HG02623 (cell line): ENCODE data around the gene SMIM8.
A peak's percentile ranks its signal among the peaks of the same experiment; 100 is the strongest.

ENCODE experiments used
- ATAC-seq: cut with Tn5 transposase; IDR thresholded peaks from one replicate; pipeline ENCODE4 v1.9.1; 2021; ENCODE audit warnings: moderate library complexity; ENCODE audit not compliant: unreplicated experiment

Gene SMIM8

DNA sequence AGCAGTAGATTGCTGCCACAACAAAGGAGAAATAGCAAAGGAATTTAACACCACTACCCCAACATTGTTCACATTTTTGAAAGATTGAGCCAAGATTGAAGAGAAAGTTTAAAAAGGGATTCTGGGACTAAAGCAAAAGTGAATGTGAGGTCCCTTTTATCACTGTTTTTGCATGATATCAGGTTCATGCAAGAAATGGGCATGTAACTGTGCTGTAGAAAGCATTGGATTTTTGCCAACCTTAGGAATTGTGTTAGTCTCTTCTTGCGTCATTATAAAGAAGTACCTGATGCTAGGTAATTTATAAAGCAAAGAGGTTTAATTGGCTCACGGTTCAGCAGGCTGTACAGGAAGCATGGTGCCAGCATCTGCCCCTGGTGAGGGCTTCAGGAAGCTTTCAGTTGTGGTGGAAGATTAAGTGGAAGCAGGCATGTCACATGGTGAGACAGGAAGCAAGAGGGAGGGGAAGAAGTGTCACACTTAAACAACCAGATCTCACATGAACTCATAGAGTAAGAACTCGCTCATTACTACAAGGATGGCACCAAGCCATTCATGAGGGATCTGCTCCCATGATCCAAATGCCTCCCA is 11.3 kb downstream of the SMIM8 start:
- ATAC-seq: no peak

DNA sequence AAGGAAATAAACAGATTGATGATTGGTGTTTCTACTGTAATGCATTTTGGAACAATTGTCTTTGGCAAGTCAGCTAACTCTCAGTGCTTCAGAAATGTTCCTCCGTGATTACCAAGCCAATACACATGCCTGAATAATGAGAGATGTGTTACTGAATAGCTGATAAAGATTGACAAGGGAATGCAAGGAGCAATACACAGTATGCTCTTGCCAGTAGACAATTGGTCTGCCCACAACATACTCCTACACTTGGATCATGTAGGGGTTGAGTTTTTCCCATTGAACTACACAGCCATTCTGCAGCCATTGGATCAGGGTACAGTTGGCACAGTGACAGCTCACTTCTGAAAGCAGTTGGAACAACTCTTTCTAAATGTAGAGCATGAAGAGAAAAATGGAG is 12.3 kb downstream of the SMIM8 start:
- no peak for ATAC-seq

- no peak for ATAC-seq
These were observed 14.0 kb downstream of the SMIM8 start for GRCh38 chr6:87336367-87336766.

- no peak for ATAC-seq
These were observed 17.8 kb downstream of the SMIM8 start for GRCh38 chr6:87340230-87340629.

GRCh38 chr6:87341158-87341557 is 18.8 kb downstream of the SMIM8 start:
- ATAC-seq: no peak

- peak; percentile 88 for ATAC-seq
These were observed 19.5 kb downstream of the SMIM8 start for GRCh38 chr6:87341899-87342298.

DNA sequence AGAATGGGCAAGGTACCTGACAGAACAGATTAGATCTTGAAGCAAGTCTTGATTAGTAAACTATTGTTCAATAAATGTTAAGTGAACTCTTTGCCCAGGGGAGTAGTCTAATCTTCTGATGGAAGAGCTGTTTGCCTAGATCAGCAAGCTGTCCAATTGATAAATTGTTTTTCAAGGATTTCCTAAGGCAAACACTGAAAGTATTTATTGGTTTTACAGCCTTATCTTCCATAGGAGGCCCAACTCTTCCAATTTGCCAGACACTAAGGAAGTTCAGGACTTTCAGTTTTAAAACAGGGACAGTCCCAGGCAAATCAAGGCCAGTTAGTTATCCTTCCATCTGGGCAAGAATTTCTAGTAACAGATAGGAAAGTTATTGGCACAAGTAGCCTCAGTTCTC is 20.4 kb downstream of the SMIM8 start:
- ATAC-seq: no peak

DNA sequence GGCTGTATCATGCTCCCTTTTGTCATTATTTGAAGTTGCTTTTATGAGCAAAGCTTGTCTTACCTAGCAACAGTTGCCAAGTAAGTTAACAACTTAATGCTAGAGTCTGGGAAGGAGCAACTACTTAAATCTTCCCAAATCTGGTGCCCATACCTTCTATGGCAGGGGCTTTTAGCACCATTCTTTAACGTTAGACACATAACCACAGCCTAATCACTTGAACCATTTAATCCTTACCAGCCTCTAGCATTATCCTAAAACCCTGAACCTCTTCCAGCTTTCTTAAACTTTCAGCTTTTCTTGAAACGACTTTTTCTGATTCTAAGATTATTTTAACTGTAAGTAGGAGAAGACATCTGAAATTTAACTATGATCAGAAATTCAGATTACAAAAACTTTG is 22.3 kb downstream of the SMIM8 start, which contains the start of gene C6orf163:
Gene C6orf163, plus strand, starts transcription at position 83 of the 400 bp plus-strand sequence. Its CDS starts 287 bp downstream, at position 370.
- ATAC-seq: no peak

DNA sequence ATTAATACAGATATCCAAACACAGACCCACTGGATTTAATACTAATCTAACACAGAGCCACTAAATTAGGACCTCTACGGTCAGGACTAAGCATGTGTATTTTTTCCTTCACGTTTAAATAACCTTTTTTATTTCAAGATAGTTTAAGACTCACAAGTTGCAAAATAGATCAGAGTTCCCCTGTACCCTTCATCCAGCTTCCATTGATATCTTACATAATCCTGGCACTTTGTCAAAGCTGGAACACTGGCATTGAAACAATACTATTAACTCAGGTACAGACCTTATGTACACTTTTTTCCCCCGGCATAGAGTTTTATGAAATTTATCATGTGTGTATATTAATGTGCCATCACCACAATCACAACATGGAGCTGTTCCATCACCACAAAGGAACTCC is 24.3 kb downstream of the SMIM8 start:
- no peak for ATAC-seq

DNA sequence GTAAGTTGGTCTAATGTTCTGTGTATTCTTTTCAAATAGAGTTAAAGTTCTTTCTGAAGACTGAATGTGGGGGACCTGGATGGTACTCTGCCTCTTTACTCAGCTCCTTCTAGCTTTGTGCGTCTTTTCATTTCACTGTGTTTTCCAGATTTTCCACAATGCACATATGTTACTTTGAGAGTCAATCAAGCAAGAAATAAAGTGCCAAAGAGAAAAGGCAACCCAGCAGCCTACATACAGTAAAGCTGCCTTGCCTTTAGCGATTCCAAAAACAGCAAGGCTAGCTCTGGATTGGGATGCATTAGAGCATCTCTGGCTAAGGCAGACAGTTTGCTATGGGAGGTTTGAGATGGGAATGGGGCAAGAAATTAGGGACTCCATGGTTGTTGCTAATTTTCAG is 27.5 kb downstream of the SMIM8 start:
- ATAC-seq: no peak

DNA sequence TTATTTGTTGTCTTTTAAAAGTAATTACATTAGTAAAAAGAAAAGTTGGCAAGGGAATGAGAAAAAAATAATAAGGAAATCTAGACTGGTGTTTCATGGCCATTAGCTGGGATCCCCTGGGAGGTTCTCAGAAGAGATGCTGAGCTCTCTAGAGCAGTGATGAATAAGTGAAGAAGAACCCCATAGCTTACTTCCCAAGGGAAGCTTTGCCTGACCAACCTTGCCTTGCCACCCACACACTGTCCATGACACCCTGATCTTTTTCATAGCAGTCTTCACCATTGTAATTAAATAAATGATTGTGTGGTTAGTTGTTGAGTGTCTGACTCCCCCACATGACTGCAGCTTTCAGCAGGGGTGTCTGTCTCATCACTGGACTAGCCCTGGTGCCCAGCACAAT is 28.1 kb downstream of the SMIM8 start:
- ATAC-seq: no peak

DNA sequence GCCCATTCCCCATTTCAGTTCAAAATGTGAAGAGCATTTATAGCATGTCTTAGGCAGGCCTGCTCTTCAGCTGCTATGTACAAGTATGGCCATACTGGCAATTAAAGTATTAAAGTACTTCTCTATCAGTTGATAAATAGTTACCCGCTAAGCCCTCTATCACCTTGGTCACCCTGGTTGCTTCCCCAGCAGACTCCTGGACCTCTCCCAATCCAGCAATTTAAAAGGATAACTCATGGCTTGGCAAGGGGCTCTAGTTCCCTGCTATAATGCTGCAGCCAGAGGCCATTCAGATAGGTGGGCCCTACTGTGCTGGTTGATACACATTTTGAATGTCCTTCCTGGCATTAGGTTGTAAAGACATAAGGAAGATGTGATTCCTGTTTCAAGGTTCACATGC is 29.2 kb downstream of the SMIM8 start:
- no peak for ATAC-seq

DNA sequence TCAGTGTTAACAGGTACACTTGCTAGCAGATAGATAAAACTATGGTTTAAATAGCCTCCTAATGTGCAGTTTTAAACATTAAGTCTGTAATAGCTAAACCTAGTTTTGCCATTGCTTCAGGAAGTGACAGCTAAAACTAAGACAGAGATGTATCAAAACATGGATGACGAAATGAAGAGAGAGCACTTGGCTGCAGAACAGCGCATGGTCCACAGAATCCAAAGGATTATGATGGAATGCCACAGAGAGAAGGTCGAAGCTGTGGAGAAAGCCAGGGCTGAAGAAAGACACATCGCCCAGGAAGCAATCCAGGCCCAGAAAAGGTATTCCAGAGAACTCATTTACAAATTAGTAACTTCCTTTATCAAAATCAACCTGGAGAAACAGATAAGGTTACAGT is 33.8 kb downstream of the SMIM8 start:
- ATAC-seq: no peak

GRCh38 chr6:87357479-87358196 is 35.2 kb downstream of the SMIM8 start:
- ATAC-seq: no peak

DNA sequence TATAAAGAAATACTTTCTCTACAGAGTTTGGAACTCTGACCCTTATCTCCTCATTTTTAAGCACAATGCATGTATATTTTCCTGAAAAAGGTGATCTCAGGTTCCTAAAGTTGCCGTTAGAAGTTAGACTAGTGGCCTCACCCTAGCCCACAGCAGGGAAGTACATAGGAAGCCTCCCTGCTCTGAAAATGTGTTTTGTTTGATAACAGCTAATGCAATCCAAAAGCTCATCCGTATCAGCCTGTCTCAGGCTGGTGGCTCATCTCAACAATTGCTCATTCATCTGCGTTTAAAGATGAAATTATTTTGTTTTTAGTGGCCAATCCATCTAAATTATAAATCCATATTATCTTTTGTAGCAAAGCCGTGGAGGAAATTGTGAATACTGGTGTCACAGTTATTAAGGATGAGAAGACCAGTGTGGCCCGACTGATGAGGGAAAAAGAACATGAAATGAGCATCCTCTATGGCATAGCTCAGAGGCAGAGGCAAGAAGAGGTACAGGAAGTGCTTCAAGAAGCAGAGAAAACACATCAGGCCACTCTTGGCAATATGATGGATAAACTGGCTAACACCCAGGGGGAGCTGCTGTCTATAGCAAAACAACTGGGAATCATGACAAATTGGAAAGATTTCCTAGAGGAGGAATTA is 42.3 kb downstream of the SMIM8 start:
- ATAC-seq: no peak

- ATAC-seq: no peak
These were observed 43.9 kb downstream of the SMIM8 start for GRCh38 chr6:87366072-87366827.

DNA sequence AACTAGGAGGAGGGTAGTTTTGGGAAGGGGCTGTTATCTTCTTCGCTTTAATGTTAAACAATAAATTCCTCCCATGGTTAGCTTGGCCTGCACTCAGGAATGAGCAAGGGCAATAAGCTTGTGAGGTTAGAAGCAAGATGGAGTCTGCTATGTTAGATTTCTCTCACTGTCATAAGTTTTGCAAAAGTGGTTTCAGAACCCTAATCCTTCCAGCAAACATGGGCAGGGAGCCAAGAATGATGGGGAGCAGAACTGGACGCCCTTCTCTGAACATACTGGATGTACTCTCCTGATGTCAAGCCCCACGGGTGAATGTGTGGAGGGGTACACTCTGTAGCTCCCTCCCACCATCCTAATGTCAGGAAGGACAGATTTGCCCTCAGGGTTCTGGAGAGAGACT is 44.5 kb downstream of the SMIM8 start:
- ATAC-seq: no peak

DNA sequence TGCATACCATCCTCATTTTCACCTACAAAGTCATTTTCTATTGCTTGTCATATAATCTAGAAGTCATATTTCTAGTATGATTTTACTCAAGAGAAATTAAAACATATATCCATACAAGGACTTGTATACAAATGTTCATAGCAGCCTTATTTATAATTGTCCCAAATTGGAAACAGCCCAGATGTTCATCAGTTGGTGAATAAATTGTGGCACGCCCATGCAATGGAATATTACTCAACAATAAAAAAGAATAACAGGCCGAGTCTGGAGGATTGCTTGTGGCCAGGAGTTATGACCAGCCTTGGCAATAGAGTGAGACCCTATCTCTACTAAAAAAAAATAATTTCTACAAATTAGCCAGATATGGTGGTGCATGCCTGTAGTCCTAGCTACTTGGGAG is 51.0 kb downstream of the SMIM8 start:
- no peak for ATAC-seq

DNA sequence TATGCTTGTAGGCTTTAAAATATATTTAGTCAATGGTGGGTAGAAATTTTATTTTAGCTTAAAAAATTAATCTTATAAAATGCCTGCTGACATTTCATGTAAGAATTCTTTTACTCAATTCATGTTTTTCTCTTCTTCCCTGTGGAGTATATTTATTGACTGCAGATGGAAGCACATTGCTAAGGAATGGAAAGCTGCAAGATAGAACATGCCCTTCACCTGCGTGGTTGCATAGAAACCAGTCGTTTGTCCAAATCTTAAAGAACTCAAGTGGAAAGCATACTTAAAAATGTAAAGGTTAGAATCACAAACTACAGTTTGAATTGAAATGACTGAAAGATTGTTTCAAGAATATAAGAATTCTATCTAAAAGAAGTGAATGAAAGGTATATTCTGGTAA is 52.9 kb downstream of the SMIM8 start:
- ATAC-seq: no peak

DNA sequence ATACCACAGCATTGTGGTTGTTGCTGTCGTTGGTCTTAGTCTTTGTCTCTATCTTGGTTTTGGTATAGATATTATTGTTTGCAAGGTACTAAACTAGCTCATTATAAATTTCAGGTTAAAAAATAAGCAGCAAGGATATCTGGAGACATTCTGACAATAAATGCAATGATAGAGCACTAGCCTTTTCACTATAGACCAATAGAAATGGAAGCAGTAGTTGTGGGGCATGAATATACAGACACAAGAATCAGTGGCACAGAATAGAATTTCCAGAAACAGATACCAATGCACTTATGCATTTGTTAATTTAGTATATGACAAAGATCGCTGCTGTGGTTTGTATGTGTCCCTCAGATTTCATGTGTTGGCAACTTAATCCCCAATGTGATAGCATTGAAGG is 54.3 kb downstream of the SMIM8 start:
- ATAC-seq: no peak

DNA sequence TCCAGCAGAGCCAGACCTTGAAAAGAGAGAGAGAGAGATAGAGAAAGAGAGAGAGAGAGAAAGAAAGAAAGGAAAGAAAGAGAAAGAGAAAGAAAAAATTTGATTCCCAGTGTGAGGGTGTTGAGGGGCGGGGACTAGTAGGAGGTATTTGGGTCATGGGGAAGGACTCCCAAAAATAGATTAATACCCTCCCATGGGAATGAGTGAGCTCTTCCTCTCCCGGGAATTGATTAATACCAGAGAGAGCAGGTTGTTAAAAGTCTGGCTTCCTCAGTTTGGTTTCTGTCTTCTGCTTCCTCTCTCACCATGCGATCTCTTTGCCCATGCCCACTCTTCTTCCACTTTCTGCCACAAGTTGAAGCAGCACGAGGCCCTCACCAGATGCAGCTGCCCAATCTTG is 56.6 kb downstream of the SMIM8 start:
- no peak for ATAC-seq

DNA sequence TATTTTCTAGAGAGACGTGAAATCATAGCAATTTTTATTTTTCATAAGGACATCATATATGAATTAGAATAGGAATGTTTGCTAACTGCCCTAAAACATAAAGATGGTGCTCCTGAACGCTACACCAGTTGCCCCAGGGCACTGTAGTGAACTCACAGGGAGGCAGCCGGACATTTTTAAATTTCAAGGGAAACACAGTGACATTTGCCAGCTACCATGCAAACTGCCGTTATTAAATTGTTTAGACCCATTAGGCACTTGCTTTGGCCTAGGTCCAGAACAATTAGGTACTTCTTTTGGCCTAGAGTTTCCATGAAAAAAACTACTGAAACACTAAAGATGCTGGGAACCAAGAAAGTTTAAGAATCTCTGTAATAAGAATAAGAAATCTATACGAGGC is 60.5 kb downstream of the SMIM8 start:
- ATAC-seq: no peak
